Hepatocyte (in vitro differentiated cells): ENCODE results near the gene PROCR. TPM values are rescaled to one million over a fixed set of nuclear protein-coding genes. Genes with fewer than 3 reads are reported as not detected.

Experiments
- DNase-seq: peaks from one replicate; pipeline ENCODE4 v3.0.0-alpha.2; 2016; ENCODE audit warnings: low spot score
- H2AFZ ChIP-seq: fragments of 200-600 bp; sonication (generic); 2 replicates; pipeline ENCODE4 v1.6.0; 2016; ENCODE audit warnings: antibody characterized with exemption, mild to moderate bottlenecking
- H3K27ac ChIP-seq: fragments of 200-600 bp; sonication (generic); 2 replicates; pipeline ENCODE4 v1.5.1; 2016; ENCODE audit warnings: mild to moderate bottlenecking
- H3K27me3 ChIP-seq: fragments of 200-600 bp; sonication (generic); 2 replicates; pipeline ENCODE4 v1.6.1; 2016
- H3K36me3 ChIP-seq: fragments of 200-600 bp; sonication (generic); replicated peaks from 2 replicates; pipeline ENCODE4 v1.5.1; 2016; ENCODE audit warnings: low read depth; ENCODE audit not compliant: insufficient read depth
- H3K4me1 ChIP-seq: fragments of 200-600 bp; sonication (generic); 2 replicates; pipeline ENCODE4 v1.5.1; 2016; ENCODE audit warnings: mild to moderate bottlenecking, moderate library complexity; ENCODE audit not compliant: insufficient read depth
- H3K4me2 ChIP-seq: fragments of 200-600 bp; sonication (generic); 2 replicates; pipeline ENCODE4 v1.6.0; 2016
- H3K4me3 ChIP-seq: fragments of 200-600 bp; sonication (generic); 2 replicates; pipeline ENCODE4 v1.5.1; 2016; ENCODE audit warnings: mild to moderate bottlenecking
- H3K79me2 ChIP-seq: fragments of 200-600 bp; sonication (generic); 2 replicates; pipeline ENCODE4 v1.6.0; 2017; ENCODE audit warnings: mild to moderate bottlenecking
- H3K9me2 ChIP-seq: fragments of 200-600 bp; sonication (generic); replicated peaks from 2 replicates; pipeline ENCODE4 v1.6.0; 2017; ENCODE audit warnings: mild to moderate bottlenecking; ENCODE audit not compliant: insufficient read depth
- H3K9me3 ChIP-seq: fragments of 200-600 bp; sonication (generic); 2 replicates; pipeline ENCODE4 v1.5.1; 2016; ENCODE audit warnings: low read depth, mild to moderate bottlenecking
- H4K20me1 ChIP-seq: fragments of 200-600 bp; sonication (generic); 2 replicates; pipeline ENCODE4 v1.6.0; 2016; ENCODE audit warnings: mild to moderate bottlenecking; ENCODE audit not compliant: insufficient read depth, poor library complexity, severe bottlenecking
- CTCF ChIP-seq: fragments of 200-600 bp; sonication (generic); IDR thresholded peaks from 2 replicates; pipeline ENCODE4 v1.5.1; 2016; ENCODE audit warnings: antibody characterized with exemption, mild to moderate bottlenecking; ENCODE audit not compliant: poor library complexity
- EZH2 ChIP-seq: fragments of 200-600 bp; sonication (generic); IDR thresholded peaks from 2 replicates; pipeline ENCODE4 v1.6.1; 2016; ENCODE audit warnings: antibody characterized with exemption, mild to moderate bottlenecking, borderline replicate concordance
- EZH2phosphoT487 ChIP-seq: fragments of 200-600 bp; sonication (generic); IDR thresholded peaks from one replicate; pipeline ENCODE4 v1.6.1; 2018; ENCODE audit warnings: antibody characterized with exemption, mild to moderate bottlenecking, low read depth, moderate library complexity; ENCODE audit not compliant: unreplicated experiment, severe bottlenecking
- WGBS: methylation state at CpG from one replicate; pipeline ENCODE4 v1.1.6; 2016; ENCODE audit warnings: low lambda C conversion rate; ENCODE audit errors: missing lambda C conversion rate; 5-methylcytosine and 5-hydroxymethylcytosine counted together
- polyA plus RNA-seq: library from polyadenylated mRNA; unstranded; fragments of >200 nt; fragmentation: Nextera tagmentation; extraction: Ambion mirVana; gene quantifications from 2 replicates; pipeline ENCODE4 v1.2.1, GENCODE V29; 2016
- small RNA-seq: library from RNA; depleted of rRNA; stranded (forward); fragments of <200 nt; gene quantifications from one replicate; pipeline ENCODE3, GENCODE V24; 2014
- total RNA-seq: library from RNA; depleted of rRNA; stranded (reverse); fragments of >200 nt; gene quantifications from 2 replicates; pipeline ENCODE4 v1.2.3, GENCODE V29; 2014

The PROCR gene
- total and polyA plus RNA-seq, 2 experiments from 2014 or later, result 7.7 to 14.1 TPM

DNA sequence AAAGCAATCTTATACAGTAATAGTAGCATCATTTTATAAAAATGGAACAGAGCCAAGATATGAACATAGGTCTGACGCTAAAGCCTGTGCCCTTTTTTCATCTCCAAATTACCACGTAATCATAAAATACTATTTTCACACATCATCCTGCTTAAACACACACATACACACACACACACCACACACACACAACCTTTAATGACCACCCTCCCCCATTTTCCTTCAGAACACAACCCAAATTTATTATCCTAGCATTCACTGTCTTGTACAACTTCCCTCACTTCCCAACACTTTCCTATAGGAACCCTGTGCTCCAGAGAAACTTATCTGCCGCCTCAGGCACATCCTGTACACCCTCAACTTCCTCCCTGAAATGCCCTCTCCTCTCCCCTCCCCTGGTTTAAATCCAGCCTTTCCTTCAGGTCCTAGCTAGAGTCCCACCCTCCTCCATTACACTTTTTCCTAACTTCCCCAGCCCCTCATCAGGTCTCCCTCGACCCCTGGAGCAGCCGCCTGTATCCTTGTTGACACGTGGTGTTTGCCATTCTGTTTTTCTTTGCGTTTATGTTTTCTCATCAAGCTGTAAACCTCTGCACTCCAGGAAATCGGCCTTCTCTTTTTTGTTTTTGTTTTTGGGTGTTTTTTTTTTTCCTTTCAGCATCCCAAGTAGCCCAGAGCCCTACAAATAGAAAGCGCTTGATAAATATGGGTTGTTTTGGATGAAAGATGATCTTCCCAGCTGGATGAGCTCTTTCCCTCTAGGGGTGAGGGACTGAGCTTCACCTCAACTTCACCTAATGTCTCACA is 53.6 kb downstream of the PROCR start:
- no peaks in the 10 kb centered on the region for H3K4me1 ChIP-seq
- H3K4me3 ChIP-seq, result no peak overlapping the region
- no peaks in the 10 kb centered on the region for H3K9me2 ChIP-seq
- H3K36me3 ChIP-seq, result no peaks in the 10 kb centered on the region
- H2AFZ ChIP-seq, result no peak overlapping the region
- peak overlapping the region; percentile 75 for H3K4me2 ChIP-seq
- peaks cover 50% of the 10 kb centered on the region for H3K27me3 ChIP-seq
- H4K20me1 ChIP-seq, result peaks cover 3% of the 10 kb centered on the region
- no peaks in the 10 kb centered on the region for H3K9me3 ChIP-seq
- no peak overlapping the region for H3K27ac ChIP-seq
- TF ChIP-seq EZH2, result peak; percentile 70
- TF ChIP-seq CTCF, result no peak
- whole genome bisulfite sequencing, result 41% methylated on average over 9 of the region's 9 CpGs
- DNase-seq, result no peak
- no peaks in the 10 kb centered on the region for H3K79me2 ChIP-seq

DNA sequence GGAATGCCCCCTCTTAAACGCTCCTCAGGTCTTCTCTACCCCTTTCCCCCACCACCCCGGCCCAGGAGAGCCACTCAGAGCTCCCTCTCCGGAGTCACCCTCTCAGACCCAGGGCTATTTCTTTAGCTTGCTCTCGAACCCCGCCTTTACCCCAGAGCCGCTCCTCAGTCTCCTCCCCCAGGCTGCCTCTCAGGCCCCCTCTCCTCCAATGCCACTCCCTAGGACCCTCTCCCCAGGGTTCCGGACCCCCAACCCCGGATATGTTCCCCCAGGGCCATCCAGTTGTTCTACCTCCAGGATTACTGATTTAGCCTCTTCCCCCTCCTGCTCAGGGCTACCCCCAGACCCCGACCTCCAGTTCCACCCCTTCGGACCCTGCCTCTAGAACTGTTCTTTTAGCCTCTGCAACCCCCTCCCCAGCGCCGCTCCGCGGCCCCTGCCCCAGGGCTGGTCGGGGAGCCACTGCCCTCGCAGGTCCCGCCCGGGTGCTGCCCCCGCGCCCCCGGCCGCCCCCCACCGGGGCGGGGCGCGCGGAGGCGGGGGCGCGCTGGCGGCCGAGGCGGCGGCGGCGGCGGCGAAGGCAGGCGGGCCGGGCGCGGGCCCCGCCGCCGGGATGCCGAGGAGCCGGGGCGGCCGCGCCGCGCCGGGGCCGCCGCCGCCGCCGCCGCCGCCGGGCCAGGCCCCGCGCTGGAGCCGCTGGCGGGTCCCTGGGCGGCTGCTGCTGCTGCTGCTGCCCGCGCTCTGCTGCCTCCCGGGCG is 54.4 kb downstream of the PROCR start, which contains the start of gene MMP24:
Gene MMP24, plus strand, starts transcription at position 565 of the 758 bp plus-strand sequence. Its CDS starts 49 bp downstream, at position 614.
- Histone ChIP-seq H3K4me2 (peak within 1 kb of the TSS; percentile 81), H3K9me3 (no peaks in the 10 kb centered on the region), H3K4me3 (no peak within 1 kb of the TSS), H2AFZ (no peak within 1 kb of the TSS), H3K79me2 (no peaks in the 10 kb centered on the region), H3K27me3 (peaks cover 50% of the 10 kb centered on the region), H3K9me2 (no peaks in the 10 kb centered on the region), H3K4me1 (no peaks in the 10 kb centered on the region), H3K36me3 (no peaks in the 10 kb centered on the region), H3K27ac (no peak within 1 kb of the TSS), H4K20me1 (peaks cover 3% of the 10 kb centered on the region)
- TF ChIP-seq CTCF (no peak), EZH2phosphoT487 (no peak), EZH2 (no peak)
- WGBS, result 0% methylated on average over 7 of the region's 70 CpGs
- no peak for DNase-seq

Small RNAs within 50 kb of the gene (small RNA-seq; reads per million reads assigned to genes)
- not detected for gene MT1P3
- not detected for gene RNA5SP483

Other genes starting within 250 kb of the PROCR start
- gene GSS, start 216.3 kb upstream of the PROCR start, total RNA-seq, result 41.2 and 46.2 TPM in 2 replicates
- gene GSS, start 216.3 kb upstream of the PROCR start, polyA plus RNA-seq, result 45.2 and 54.7 TPM in 2 replicates
- 0.07 TPM in 1 of 2 replicates, not detected in the other for gene MYH7B, start 216.2 kb upstream of the PROCR start, total RNA-seq
- gene MYH7B, start 216.2 kb upstream of the PROCR start, polyA plus RNA-seq, result 0.42 and 1.9 TPM in 2 replicates
- gene TRPC4AP, start 79.3 kb upstream of the PROCR start, total RNA-seq, result 81.0 and 88.6 TPM in 2 replicates
- 94.9 and 102 TPM in 2 replicates for gene TRPC4AP, start 79.3 kb upstream of the PROCR start, polyA plus RNA-seq
- gene EDEM2, start 24.7 kb upstream of the PROCR start, total RNA-seq, result 24.7 and 27.4 TPM in 2 replicates
- 38.3 and 40.8 TPM in 2 replicates for gene EDEM2, start 24.7 kb upstream of the PROCR start, polyA plus RNA-seq
- gene MMP24, start 54.6 kb downstream of the PROCR start, total RNA-seq, result 0.76 and 1.2 TPM in 2 replicates
- gene MMP24, start 54.6 kb downstream of the PROCR start, polyA plus RNA-seq, result 0.69 and 1.2 TPM in 2 replicates
- 16.9 and 19.0 TPM in 2 replicates for gene MMP24OS, start 106.0 kb downstream of the PROCR start, total RNA-seq
- 58.5 and 60.1 TPM in 2 replicates for gene MMP24OS, start 106.0 kb downstream of the PROCR start, polyA plus RNA-seq
- 108 and 112 TPM in 2 replicates for gene EIF6, start 112.7 kb downstream of the PROCR start, total RNA-seq
- gene EIF6, start 112.7 kb downstream of the PROCR start, polyA plus RNA-seq, result 207 and 230 TPM in 2 replicates
- gene FAM83C, start 120.4 kb downstream of the PROCR start, total RNA-seq, result not detected in 2 replicates
- gene FAM83C, start 120.4 kb downstream of the PROCR start, polyA plus RNA-seq, result 0.10 TPM in 1 of 2 replicates, not detected in the other
- 28.2 and 31.8 TPM in 2 replicates for gene UQCC1, start 239.9 kb downstream of the PROCR start, total RNA-seq
- gene UQCC1, start 239.9 kb downstream of the PROCR start, polyA plus RNA-seq, result 33.1 and 38.8 TPM in 2 replicates